Mammary epithelial cell (primary cell): ENCODE results near the gene SHMT1.
"Not testable (repeated sequence)": the region's sequence is repeated elsewhere in the genome, so short reads cannot be mapped to it uniquely, and the experiment has no call there.

ENCODE experiments used
- CTCF ChIP-seq, 2 donors: IDR thresholded peaks in 1 of 2; conservative IDR thresholded peaks in 1 of 2; 2 replicates each; pipeline ENCODE4 v1.5.1; 2011 to 2012; ENCODE audit warnings: inconsistent platforms in 2 of 2, low read length in 2 of 2, mild to moderate bottlenecking in 2 of 2, control low read depth in 1 of 2, low read depth in 1 of 2; ENCODE audit not compliant: insufficient read depth in 1 of 2; ENCODE audit errors: extremely low read depth in 1 of 2
- EZH2 ChIP-seq: IDR thresholded peaks from 2 replicates; pipeline ENCODE4 v1.6.1; 2012; ENCODE audit warnings: low read length, inconsistent platforms, borderline replicate concordance

- not testable (repeated sequence) for TF ChIP-seq EZH2; CTCF (conservative IDR thresholded peaks at IDR 0.05 in 1 of 2, IDR thresholded peaks at IDR 0.05 in 1 of 2; ENCODE audit: extremely low read depth in 1 of 2, insufficient read depth in 1 of 2, low read depth in 1 of 2, low read length in 2 of 2)
Observed at GRCh38 chr17:18388266-18388665, 24.9 kb upstream of the SHMT1 start.
